Measurements from ENCODE around the gene MBTPS1.

DNA sequence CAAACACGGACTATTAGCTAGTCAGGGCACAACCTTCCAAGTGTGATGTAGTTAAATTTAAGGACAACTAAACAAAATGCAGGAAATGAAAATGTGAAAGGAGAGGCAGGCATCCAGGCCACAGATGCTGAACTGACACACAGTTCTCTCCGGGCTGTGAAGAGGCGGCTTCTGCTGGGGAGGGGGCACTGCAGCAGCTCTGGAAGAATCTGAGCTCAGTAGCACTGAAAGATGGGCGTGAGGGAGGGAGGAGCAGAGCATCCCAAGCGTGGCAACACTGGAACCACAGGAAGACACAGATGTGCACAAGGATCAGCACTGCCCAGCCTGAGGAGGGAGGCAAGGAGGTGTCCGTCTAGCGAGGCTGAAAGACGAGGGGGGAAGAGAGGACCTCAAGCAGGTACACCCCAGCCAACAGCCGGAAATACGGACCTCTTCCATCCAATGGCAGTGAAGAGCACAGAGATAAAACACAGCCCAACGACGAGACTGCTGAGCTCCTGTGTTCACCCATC lies 11.4 kb downstream of the MBTPS1 start:
- TF ChIP-seq, protein P1, sequence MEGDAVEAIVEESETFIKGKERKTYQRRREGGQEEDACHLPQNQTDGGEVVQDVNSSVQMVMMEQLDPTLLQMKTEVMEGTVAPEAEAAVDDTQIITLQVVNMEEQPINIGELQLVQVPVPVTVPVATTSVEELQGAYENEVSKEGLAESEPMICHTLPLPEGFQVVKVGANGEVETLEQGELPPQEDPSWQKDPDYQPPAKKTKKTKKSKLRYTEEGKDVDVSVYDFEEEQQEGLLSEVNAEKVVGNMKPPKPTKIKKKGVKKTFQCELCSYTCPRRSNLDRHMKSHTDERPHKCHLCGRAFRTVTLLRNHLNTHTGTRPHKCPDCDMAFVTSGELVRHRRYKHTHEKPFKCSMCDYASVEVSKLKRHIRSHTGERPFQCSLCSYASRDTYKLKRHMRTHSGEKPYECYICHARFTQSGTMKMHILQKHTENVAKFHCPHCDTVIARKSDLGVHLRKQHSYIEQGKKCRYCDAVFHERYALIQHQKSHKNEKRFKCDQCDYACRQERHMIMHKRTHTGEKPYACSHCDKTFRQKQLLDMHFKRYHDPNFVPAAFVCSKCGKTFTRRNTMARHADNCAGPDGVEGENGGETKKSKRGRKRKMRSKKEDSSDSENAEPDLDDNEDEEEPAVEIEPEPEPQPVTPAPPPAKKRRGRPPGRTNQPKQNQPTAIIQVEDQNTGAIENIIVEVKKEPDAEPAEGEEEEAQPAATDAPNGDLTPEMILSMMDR (IDR thresholded peaks at IDR 0.05; ENCODE audit: low read depth, low read length, missing input control): no peak
- TF ChIP-seq, protein P2, sequence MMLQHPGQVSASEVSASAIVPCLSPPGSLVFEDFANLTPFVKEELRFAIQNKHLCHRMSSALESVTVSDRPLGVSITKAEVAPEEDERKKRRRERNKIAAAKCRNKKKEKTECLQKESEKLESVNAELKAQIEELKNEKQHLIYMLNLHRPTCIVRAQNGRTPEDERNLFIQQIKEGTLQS (IDR thresholded peaks at IDR 0.05): no peak
- no peak for TF ChIP-seq TAF1 (conservative IDR thresholded peaks at IDR 0.05)
- TF ChIP-seq NR2F2 (IDR thresholded peaks at IDR 0.05): no peak
- TF ChIP-seq RAD21 (IDR thresholded peaks at IDR 0.05): no peak
- TF ChIP-seq, protein P3, sequence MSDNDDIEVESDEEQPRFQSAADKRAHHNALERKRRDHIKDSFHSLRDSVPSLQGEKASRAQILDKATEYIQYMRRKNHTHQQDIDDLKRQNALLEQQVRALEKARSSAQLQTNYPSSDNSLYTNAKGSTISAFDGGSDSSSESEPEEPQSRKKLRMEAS (IDR thresholded peaks at IDR 0.05): no peak
- TF ChIP-seq, protein P4, sequence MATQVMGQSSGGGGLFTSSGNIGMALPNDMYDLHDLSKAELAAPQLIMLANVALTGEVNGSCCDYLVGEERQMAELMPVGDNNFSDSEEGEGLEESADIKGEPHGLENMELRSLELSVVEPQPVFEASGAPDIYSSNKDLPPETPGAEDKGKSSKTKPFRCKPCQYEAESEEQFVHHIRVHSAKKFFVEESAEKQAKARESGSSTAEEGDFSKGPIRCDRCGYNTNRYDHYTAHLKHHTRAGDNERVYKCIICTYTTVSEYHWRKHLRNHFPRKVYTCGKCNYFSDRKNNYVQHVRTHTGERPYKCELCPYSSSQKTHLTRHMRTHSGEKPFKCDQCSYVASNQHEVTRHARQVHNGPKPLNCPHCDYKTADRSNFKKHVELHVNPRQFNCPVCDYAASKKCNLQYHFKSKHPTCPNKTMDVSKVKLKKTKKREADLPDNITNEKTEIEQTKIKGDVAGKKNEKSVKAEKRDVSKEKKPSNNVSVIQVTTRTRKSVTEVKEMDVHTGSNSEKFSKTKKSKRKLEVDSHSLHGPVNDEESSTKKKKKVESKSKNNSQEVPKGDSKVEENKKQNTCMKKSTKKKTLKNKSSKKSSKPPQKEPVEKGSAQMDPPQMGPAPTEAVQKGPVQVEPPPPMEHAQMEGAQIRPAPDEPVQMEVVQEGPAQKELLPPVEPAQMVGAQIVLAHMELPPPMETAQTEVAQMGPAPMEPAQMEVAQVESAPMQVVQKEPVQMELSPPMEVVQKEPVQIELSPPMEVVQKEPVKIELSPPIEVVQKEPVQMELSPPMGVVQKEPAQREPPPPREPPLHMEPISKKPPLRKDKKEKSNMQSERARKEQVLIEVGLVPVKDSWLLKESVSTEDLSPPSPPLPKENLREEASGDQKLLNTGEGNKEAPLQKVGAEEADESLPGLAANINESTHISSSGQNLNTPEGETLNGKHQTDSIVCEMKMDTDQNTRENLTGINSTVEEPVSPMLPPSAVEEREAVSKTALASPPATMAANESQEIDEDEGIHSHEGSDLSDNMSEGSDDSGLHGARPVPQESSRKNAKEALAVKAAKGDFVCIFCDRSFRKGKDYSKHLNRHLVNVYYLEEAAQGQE (IDR thresholded peaks at IDR 0.05): no peak
- TF ChIP-seq EGR1 (IDR thresholded peaks at IDR 0.05; ENCODE audit: low read depth in 2 of 2): no peak
- TF ChIP-seq, protein P5, sequence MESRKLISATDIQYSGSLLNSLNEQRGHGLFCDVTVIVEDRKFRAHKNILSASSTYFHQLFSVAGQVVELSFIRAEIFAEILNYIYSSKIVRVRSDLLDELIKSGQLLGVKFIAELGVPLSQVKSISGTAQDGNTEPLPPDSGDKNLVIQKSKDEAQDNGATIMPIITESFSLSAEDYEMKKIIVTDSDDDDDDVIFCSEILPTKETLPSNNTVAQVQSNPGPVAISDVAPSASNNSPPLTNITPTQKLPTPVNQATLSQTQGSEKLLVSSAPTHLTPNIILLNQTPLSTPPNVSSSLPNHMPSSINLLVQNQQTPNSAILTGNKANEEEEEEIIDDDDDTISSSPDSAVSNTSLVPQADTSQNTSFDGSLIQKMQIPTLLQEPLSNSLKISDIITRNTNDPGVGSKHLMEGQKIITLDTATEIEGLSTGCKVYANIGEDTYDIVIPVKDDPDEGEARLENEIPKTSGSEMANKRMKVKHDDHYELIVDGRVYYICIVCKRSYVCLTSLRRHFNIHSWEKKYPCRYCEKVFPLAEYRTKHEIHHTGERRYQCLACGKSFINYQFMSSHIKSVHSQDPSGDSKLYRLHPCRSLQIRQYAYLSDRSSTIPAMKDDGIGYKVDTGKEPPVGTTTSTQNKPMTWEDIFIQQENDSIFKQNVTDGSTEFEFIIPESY (IDR thresholded peaks at IDR 0.05): no peak
- TF ChIP-seq GABPA (IDR thresholded peaks at IDR 0.05 in 1 of 2, conservative IDR thresholded peaks at IDR 0.05 in 1 of 2): no peak
- TF ChIP-seq SP1 (IDR thresholded peaks at IDR 0.05): no peak
- TF ChIP-seq YY1 (IDR thresholded peaks at IDR 0.05): no peak

Data from liver (tissue), 3 donors.